Suprapubic skin (tissue), 3 donors: ENCODE measurements around the gene STOM.

Experiments used
- POLR2A ChIP-seq, 2 donors: fragments of 450-650 bp; IDR thresholded peaks; one replicate each; pipeline ENCODE4 v1.6.1; 2017; ENCODE audit warnings: antibody characterized with exemption in 2 of 2, mild to moderate bottlenecking in 2 of 2, moderate library complexity in 2 of 2
- TF ChIP-seq, protein P1 (sequence below), 2 donors: fragments of 200-600 bp in 1 of 2; fragments of 450-650 bp in 1 of 2; sonication (generic) in 1 of 2; IDR thresholded peaks; one replicate each; pipeline ENCODE4 v1.5.1; 2016 to 2019; ENCODE audit warnings: antibody characterized with exemption in 2 of 2, mild to moderate bottlenecking in 1 of 2, moderate library complexity in 1 of 2

DNA sequence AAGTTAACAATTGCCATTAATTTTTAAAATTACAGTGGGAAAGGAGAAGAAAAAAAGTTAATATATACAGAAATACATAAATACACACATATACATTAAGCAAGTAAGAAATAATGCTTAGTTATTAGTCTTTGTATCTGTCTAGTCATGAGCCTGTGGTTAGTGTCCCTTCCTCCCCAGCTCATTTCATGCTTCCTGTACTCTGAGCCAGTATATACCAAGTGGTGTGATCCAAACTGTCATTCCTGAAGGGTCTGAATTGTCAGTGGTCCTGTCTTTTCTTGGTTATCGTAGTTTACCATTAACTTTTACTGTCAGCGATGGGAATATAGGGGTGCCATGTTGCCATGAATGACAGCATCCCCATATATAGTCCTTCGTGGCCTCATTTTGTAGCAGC, 24.2 kb upstream of the STOM start:
- TF ChIP-seq, protein P1, sequence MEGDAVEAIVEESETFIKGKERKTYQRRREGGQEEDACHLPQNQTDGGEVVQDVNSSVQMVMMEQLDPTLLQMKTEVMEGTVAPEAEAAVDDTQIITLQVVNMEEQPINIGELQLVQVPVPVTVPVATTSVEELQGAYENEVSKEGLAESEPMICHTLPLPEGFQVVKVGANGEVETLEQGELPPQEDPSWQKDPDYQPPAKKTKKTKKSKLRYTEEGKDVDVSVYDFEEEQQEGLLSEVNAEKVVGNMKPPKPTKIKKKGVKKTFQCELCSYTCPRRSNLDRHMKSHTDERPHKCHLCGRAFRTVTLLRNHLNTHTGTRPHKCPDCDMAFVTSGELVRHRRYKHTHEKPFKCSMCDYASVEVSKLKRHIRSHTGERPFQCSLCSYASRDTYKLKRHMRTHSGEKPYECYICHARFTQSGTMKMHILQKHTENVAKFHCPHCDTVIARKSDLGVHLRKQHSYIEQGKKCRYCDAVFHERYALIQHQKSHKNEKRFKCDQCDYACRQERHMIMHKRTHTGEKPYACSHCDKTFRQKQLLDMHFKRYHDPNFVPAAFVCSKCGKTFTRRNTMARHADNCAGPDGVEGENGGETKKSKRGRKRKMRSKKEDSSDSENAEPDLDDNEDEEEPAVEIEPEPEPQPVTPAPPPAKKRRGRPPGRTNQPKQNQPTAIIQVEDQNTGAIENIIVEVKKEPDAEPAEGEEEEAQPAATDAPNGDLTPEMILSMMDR (IDR thresholded peaks at IDR 0.05): no peak
- no peak for TF ChIP-seq POLR2A (IDR thresholded peaks at IDR 0.05)
